GM13976 (cell line): ENCODE measurements around the gene HOXD1.
A peak's percentile ranks its signal among the peaks of the same experiment; 100 is the strongest.

Experiments used
- DNase-seq: peaks from one replicate; pipeline ENCODE4 v3.0.0; 2012; ENCODE audit warnings: low spot score
- CTCF ChIP-seq: IDR thresholded peaks from 2 replicates; pipeline ENCODE4 v1.5.1; 2012; ENCODE audit warnings: borderline replicate concordance, mild to moderate bottlenecking; ENCODE audit not compliant: insufficient read depth; ENCODE audit errors: extremely low read depth, missing control alignments, control extremely low read depth
- in situ Hi-C: fragments of 300-500 bp; cut with MboI; formaldehyde crosslinking; loops from one replicate; pipeline ENCODE4 v1.12.0; 2022; ENCODE audit warnings: low sequenced_read_pairs, mixed read lengths, inconsistent platforms; ENCODE audit not compliant: unreplicated experiment

Gene HOXD1

GRCh38 chr2:176172007-176172894, 16.2 kb upstream of the HOXD1 start:
- no peak for TF ChIP-seq CTCF
- in situ Hi-C loops, result no loop called here
- peak; percentile 11 for DNase-seq

GRCh38 chr2:176172895-176173566, 15.4 kb upstream of the HOXD1 start:
- in situ Hi-C loops, result no loop called here
- no peak for DNase-seq
- no peak for TF ChIP-seq CTCF

- in situ Hi-C loops, result no loop called here
- DNase-seq, result peak; percentile 16
These were observed 14.7 kb upstream of the HOXD1 start for GRCh38 chr2:176173567-176174381.

GRCh38 chr2:176174382-176174823, 14.1 kb upstream of the HOXD1 start:
- TF ChIP-seq CTCF, result no peak
- DNase-seq, result peak; percentile 25
- in situ Hi-C loops, result no loop called here

More at GRCh38 chr2:176173567-176174381, 14.7 kb upstream of the HOXD1 start:
- no peak for TF ChIP-seq CTCF

GRCh38 chr2:176174824-176175708, 13.4 kb upstream of the HOXD1 start:
- no peak for TF ChIP-seq CTCF
- DNase-seq, result peak; percentile 55
- in situ Hi-C loops, result no loop called here
